ENCODE measurements around the gene HERC5. TPM values are rescaled to one million over a fixed set of nuclear protein-coding genes. Genes with fewer than 3 reads are reported as not detected.

HERC5 gene
- 1 to 10 TPM; 2.1 to 9.2 (median 6.5) TPM for total RNA-seq

GRCh38 chr4:88456670-88457306, at the start of gene HERC5:
TSS of gene HERC5 (plus strand) at chr4:88457119. CDS start at chr4:88457270, 151 bp downstream.
- TF ChIP-seq, protein P1, sequence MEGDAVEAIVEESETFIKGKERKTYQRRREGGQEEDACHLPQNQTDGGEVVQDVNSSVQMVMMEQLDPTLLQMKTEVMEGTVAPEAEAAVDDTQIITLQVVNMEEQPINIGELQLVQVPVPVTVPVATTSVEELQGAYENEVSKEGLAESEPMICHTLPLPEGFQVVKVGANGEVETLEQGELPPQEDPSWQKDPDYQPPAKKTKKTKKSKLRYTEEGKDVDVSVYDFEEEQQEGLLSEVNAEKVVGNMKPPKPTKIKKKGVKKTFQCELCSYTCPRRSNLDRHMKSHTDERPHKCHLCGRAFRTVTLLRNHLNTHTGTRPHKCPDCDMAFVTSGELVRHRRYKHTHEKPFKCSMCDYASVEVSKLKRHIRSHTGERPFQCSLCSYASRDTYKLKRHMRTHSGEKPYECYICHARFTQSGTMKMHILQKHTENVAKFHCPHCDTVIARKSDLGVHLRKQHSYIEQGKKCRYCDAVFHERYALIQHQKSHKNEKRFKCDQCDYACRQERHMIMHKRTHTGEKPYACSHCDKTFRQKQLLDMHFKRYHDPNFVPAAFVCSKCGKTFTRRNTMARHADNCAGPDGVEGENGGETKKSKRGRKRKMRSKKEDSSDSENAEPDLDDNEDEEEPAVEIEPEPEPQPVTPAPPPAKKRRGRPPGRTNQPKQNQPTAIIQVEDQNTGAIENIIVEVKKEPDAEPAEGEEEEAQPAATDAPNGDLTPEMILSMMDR (IDR thresholded peaks at IDR 0.05): peak; percentile 58 to 81 (median 76)
- TF ChIP-seq EP300 (IDR thresholded peaks at IDR 0.05): peak; percentile 72 to 92
- TF ChIP-seq POLR2A (IDR thresholded peaks at IDR 0.05): peak; percentile 41 to 82
- peak within 1 kb of the TSS; percentile 60 to 92 (median 88) for H3K27ac ChIP-seq

GRCh38 chr4:88409206-88409605, 47.7 kb upstream of the HERC5 start:
- H3K27ac ChIP-seq: no peak overlapping the region
- TF ChIP-seq, protein P1 (IDR thresholded peaks at IDR 0.05): no peak
- no peak for TF ChIP-seq EP300 (IDR thresholded peaks at IDR 0.05)
- no peak for TF ChIP-seq POLR2A (IDR thresholded peaks at IDR 0.05)
- H3K9me3 ChIP-seq: no peaks in the 10 kb centered on the region
- no peak for DNase-seq (ENCODE audit: low spot score in 2 of 2)
- 95 to 99% methylated on average over 2 of the region's 2 CpGs for WGBS, 2 donors
- H3K4me3 ChIP-seq: no peak overlapping the region
- H3K36me3 ChIP-seq: peaks cover 0 to 89% (median 0%) of the 10 kb centered on the region in 3 donors
- H3K4me1 ChIP-seq: no peaks in the 10 kb centered on the region
- H3K27me3 ChIP-seq: no peaks in the 10 kb centered on the region

More at GRCh38 chr4:88456670-88457306, at the start of gene HERC5:
- Histone ChIP-seq H3K36me3 (no peaks in the 10 kb centered on the region), H3K4me1 (peaks cover 0 to 18% (median 0%) of the 10 kb centered on the region in 4 donors), H3K27me3 (no peaks in the 10 kb centered on the region), H3K9me3 (no peaks in the 10 kb centered on the region), H3K4me3 (peak within 1 kb of the TSS; percentile 68 to 92 (median 80))
- peak; percentile 84 to 85 for DNase-seq (ENCODE audit: low spot score in 2 of 2)
- 0% methylated on average over 37 to 53 of the region's 57 CpGs for WGBS, 2 donors

- DNase-seq (ENCODE audit: low spot score in 2 of 2): no peak
- Histone ChIP-seq H3K9me3 (no peaks in the 10 kb centered on the region), H3K4me3 (no peak overlapping the region), H3K4me1 (no peaks in the 10 kb centered on the region), H3K27me3 (no peaks in the 10 kb centered on the region), H3K36me3 (peaks cover 0 to 89% (median 0%) of the 10 kb centered on the region in 3 donors), H3K27ac (no peak overlapping the region)
- TF ChIP-seq EP300 (IDR thresholded peaks at IDR 0.05) (no peak), POLR2A (IDR thresholded peaks at IDR 0.05) (no peak)
- TF ChIP-seq, protein P1 (IDR thresholded peaks at IDR 0.05): no peak
- 95 to 100% methylated on average over 1 of the region's 1 CpG for WGBS, 2 donors
Measured at GRCh38 chr4:88409789-88410188, 47.1 kb upstream of the HERC5 start.

GRCh38 chr4:88411491-88412096, 45.3 kb upstream of the HERC5 start:
- TF ChIP-seq, protein P1 (IDR thresholded peaks at IDR 0.05): no peak
- TF ChIP-seq EP300 (IDR thresholded peaks at IDR 0.05) (no peak), POLR2A (IDR thresholded peaks at IDR 0.05) (no peak)
- 80 to 89% methylated on average over 3 of the region's 3 CpGs for WGBS, 2 donors
- H3K27ac ChIP-seq: no peak overlapping the region
- H3K4me3 ChIP-seq: no peak overlapping the region
- H3K9me3 ChIP-seq: no peaks in the 10 kb centered on the region
- H3K4me1 ChIP-seq: no peaks in the 10 kb centered on the region
- H3K36me3 ChIP-seq: peaks cover 0 to 89% (median 0%) of the 10 kb centered on the region in 3 donors
- H3K27me3 ChIP-seq: no peaks in the 10 kb centered on the region
- no peak for DNase-seq (ENCODE audit: low spot score in 2 of 2)

DNA sequence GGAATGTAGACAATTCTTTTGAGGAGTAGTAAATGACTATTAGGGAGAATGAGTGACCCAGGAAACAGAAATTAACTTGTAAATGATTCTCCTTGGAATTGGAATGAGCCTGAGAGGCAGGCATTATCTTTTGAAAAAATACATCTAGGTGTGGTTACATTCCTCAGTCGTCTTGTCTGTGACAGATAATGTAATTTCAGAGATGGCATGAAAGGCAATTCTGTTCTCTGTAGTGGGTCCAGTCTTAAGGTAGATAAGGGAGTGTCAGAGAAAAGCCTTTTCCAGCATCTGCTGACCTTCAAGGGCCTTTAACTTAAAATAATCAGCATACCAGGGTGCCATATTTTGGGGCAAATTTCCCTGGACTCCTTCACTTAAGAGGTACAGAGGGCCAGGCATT, 43.1 kb upstream of the HERC5 start:
- TF ChIP-seq, protein P1 (IDR thresholded peaks at IDR 0.05): no peak
- TF ChIP-seq POLR2A (IDR thresholded peaks at IDR 0.05): no peak
- TF ChIP-seq EP300 (IDR thresholded peaks at IDR 0.05): no peak
- Histone ChIP-seq H3K4me3 (no peak overlapping the region), H3K27ac (no peak overlapping the region), H3K4me1 (no peaks in the 10 kb centered on the region), H3K36me3 (peaks cover 0 to 73% (median 0%) of the 10 kb centered on the region in 3 donors), H3K27me3 (no peaks in the 10 kb centered on the region), H3K9me3 (no peaks in the 10 kb centered on the region)
- no peak for DNase-seq (ENCODE audit: low spot score in 2 of 2)
- 52 to 58% methylated on average over 1 of the region's 1 CpG for WGBS, 2 donors
